Measurements from ENCODE around the gene PDZD4. TPM values are rescaled to one million over a fixed set of nuclear protein-coding genes. Genes with fewer than 3 reads are reported as not detected.

PDZD4 gene, protein sequence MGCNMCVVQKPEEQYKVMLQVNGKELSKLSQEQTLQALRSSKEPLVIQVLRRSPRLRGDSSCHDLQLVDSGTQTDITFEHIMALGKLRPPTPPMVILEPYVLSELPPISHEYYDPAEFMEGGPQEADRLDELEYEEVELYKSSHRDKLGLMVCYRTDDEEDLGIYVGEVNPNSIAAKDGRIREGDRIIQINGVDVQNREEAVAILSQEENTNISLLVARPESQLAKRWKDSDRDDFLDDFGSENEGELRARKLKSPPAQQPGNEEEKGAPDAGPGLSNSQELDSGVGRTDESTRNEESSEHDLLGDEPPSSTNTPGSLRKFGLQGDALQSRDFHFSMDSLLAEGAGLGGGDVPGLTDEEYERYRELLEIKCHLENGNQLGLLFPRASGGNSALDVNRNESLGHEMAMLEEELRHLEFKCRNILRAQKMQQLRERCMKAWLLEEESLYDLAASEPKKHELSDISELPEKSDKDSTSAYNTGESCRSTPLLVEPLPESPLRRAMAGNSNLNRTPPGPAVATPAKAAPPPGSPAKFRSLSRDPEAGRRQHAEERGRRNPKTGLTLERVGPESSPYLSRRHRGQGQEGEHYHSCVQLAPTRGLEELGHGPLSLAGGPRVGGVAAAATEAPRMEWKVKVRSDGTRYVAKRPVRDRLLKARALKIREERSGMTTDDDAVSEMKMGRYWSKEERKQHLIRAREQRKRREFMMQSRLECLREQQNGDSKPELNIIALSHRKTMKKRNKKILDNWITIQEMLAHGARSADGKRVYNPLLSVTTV
- total RNA-seq (10 to 100 TPM; 31.1 to 45.6 TPM), total RNA-seq (23.1 to 55.0 reads per million in 2 donors)

- peak within 1 kb of the TSS; percentile 75 for H3K4me3 Mint-ChIP-seq
- peaks cover 18% of the 10 kb centered on the region for H3K4me1 Mint-ChIP-seq
- no peaks in the 10 kb centered on the region for H3K36me3 Mint-ChIP-seq (ENCODE audit: low read depth)
- H3K27ac Mint-ChIP-seq: no peak within 1 kb of the TSS
- ATAC-seq: peak; percentile 71
- H3K9me3 ChIP-seq (ENCODE audit: control insufficient read depth, low read length, poor library complexity, severe bottlenecking): no peaks in the 10 kb centered on the region
- DNase-seq: peak in 1 of 3 donors; percentile 23
- no peaks in the 10 kb centered on the region for H3K27me3 Mint-ChIP-seq
Measured at GRCh38 chrX:153829799-153830639, at the start of gene PDZD4. PDZD4 (minus strand) TSS chrX:153830544; CDS start chrX:153830298, 246 bp downstream.

- Mint-ChIP-seq H3K4me1 (peaks cover 11% of the 10 kb centered on the region), H3K36me3 (ENCODE audit: low read depth) (no peaks in the 10 kb centered on the region), H3K27me3 (no peaks in the 10 kb centered on the region), H3K27ac (no peak overlapping the region), H3K4me3 (no peak overlapping the region)
- no peak for DNase-seq
- no peak for ATAC-seq
- H3K9me3 ChIP-seq (ENCODE audit: control insufficient read depth, low read length, poor library complexity, severe bottlenecking): no peaks in the 10 kb centered on the region
Measured at GRCh38 chrX:153879741-153880439, 49.5 kb upstream of the PDZD4 start.

- H3K9me3 ChIP-seq (ENCODE audit: control insufficient read depth, low read length, poor library complexity, severe bottlenecking): no peaks in the 10 kb centered on the region
- ATAC-seq: peak; percentile 47
- H3K4me1 Mint-ChIP-seq: peaks cover 6% of the 10 kb centered on the region
- no peak overlapping the region for H3K27ac Mint-ChIP-seq
- H3K4me3 Mint-ChIP-seq: peak overlapping the region; percentile 69
- H3K27me3 Mint-ChIP-seq: no peaks in the 10 kb centered on the region
- DNase-seq: no peak
- H3K36me3 Mint-ChIP-seq (ENCODE audit: low read depth): no peaks in the 10 kb centered on the region
Measured at GRCh38 chrX:153878969-153879653, 48.8 kb upstream of the PDZD4 start.

DNA sequence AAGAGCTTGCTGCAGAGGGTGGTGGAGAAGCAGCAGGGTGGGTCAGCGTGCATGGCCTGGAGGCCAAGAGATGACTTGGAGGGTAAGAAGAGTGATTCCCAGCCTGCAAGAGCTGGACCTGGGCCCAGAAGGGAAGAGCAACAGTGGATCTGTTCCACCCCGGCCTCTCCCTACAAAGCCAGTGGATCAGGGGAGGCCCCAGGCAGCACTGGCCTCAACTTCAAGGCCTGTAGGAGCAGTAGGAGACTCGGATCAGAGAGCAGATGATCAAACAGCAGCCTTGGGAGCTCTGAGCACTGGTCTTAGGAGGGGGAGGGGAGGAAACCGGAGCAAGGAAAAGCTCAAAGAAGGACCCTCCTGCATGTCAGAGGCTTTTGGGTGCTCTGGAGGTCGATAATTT, 48.0 kb upstream of the PDZD4 start:
- no peak overlapping the region for H3K4me3 Mint-ChIP-seq
- H3K9me3 ChIP-seq (ENCODE audit: control insufficient read depth, low read length, poor library complexity, severe bottlenecking): no peaks in the 10 kb centered on the region
- ATAC-seq (no peak), DNase-seq (no peak)
- H3K27me3 Mint-ChIP-seq: no peaks in the 10 kb centered on the region
- H3K27ac Mint-ChIP-seq: no peak overlapping the region
- no peaks in the 10 kb centered on the region for H3K36me3 Mint-ChIP-seq (ENCODE audit: low read depth)
- peaks cover 6% of the 10 kb centered on the region for H3K4me1 Mint-ChIP-seq

DNA sequence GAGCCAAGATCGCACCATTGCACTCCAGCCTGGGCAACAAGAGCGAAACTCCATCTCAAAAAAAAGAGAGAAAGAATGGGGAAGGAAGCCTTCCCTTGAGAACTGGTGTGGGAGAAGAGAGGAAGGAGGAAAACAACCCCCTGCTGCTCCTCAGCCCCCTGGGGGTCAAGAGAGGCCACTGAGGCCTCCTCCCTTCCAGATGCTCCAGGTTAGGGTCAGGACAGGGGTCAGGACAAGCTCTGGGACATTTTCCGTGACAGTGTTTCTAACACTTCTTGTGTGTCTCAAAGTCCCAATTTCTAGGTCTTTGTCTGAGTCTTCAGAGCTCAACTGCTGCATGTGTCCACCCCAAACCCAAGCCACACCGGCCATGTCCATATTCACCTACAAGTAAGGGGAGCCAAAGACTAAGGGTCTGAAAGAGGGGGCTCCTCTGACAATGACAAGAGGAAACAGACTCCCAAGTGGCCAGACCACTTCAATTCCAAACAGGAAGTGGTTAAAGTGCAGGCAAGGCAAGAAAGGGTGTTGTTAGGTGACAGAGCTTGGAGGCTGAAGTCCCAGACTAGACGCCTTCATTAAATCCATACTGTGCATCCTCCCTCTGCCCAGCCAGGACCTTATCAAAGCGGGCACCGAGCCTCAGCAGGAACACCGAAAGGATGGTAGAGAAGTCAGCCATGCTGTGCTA, 47.4 kb upstream of the PDZD4 start:
- no peaks in the 10 kb centered on the region for H3K9me3 ChIP-seq (ENCODE audit: control insufficient read depth, low read length, poor library complexity, severe bottlenecking)
- Mint-ChIP-seq H3K36me3 (ENCODE audit: low read depth) (no peaks in the 10 kb centered on the region), H3K4me3 (no peak overlapping the region), H3K27me3 (peaks cover 2% of the 10 kb centered on the region), H3K4me1 (peaks cover 6% of the 10 kb centered on the region), H3K27ac (no peak overlapping the region)
- no peak for ATAC-seq
- DNase-seq: no peak

DNA sequence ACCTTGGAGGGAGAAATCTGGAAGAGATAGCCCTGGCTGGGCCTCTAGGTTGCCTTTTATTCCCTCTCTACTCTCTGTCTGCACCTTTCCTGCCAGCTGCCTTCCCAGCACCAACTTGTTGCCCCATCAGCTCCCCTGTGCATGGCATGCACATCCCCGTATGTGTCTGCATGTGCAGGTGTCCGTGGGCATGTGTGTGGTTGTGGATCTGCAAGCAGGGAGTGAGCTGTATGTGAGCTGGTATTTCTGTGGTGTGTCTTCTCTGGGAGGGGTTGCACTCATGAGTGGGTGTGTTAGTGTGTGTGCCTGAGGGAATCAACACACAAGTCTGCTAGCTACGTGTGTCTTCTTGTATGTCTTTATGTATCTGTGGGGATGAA, 45.8 kb upstream of the PDZD4 start:
- ATAC-seq (no peak), DNase-seq (no peak)
- no peaks in the 10 kb centered on the region for H3K9me3 ChIP-seq (ENCODE audit: control insufficient read depth, low read length, poor library complexity, severe bottlenecking)
- Mint-ChIP-seq H3K27me3 (peaks cover 6% of the 10 kb centered on the region), H3K36me3 (ENCODE audit: low read depth) (no peaks in the 10 kb centered on the region), H3K27ac (no peak overlapping the region), H3K4me1 (peaks cover 4% of the 10 kb centered on the region), H3K4me3 (no peak overlapping the region)

- peaks cover 6% of the 10 kb centered on the region for H3K27me3 Mint-ChIP-seq
- H3K4me3 Mint-ChIP-seq: peak overlapping the region; percentile 26
- peak overlapping the region; percentile 78 for H3K27ac Mint-ChIP-seq
- peak; percentile 55 to 63 (median 59) for DNase-seq
- ATAC-seq: peak; percentile 87
- no peaks in the 10 kb centered on the region for H3K36me3 Mint-ChIP-seq (ENCODE audit: low read depth)
- H3K4me1 Mint-ChIP-seq: peaks cover 4% of the 10 kb centered on the region
- no peaks in the 10 kb centered on the region for H3K9me3 ChIP-seq (ENCODE audit: control insufficient read depth, low read length, poor library complexity, severe bottlenecking)
Measured at GRCh38 chrX:153875391-153876111, 45.2 kb upstream of the PDZD4 start.

DNA sequence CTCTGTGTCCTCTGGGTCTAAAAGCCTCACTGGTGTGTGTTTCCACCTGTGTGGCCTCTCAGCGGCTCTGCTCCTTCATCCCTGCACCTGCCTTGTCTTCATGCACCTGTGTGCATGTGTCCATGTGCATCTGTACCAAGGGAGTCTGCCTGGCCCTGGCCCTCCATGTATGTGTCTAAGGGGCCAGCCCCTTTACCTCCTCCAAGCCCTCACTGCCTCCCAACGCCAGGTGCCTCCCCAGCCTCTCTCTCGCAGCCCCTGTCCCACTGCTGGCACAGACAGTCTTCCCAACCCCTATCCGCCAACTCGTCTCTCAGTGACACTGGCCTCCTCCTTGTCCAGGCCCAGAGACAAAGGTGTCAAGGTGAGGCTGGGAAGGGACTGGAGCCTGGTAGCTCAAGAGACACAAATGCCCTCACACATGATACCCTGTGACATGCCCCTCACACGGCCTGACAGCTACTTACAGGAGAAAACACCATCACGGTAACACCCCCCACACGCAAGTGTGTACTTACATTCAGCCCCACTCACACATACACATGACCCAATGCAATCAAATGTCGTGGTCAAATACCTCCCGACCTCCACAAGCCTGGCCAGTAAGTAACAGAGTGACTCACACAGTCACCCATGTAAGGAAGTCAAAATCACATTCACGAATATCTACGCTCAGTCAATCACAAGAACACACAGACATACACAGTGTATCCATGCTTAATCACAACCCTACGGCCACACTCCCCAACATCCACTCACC, 44.2 kb upstream of the PDZD4 start:
- no peak for DNase-seq
- peaks cover 6% of the 10 kb centered on the region for H3K27me3 Mint-ChIP-seq
- peak overlapping the region; percentile 78 for H3K27ac Mint-ChIP-seq
- peaks cover 4% of the 10 kb centered on the region for H3K4me1 Mint-ChIP-seq
- H3K36me3 Mint-ChIP-seq (ENCODE audit: low read depth): no peaks in the 10 kb centered on the region
- no peak for ATAC-seq
- no peak overlapping the region for H3K4me3 Mint-ChIP-seq
- no peaks in the 10 kb centered on the region for H3K9me3 ChIP-seq (ENCODE audit: control insufficient read depth, low read length, poor library complexity, severe bottlenecking)

DNA sequence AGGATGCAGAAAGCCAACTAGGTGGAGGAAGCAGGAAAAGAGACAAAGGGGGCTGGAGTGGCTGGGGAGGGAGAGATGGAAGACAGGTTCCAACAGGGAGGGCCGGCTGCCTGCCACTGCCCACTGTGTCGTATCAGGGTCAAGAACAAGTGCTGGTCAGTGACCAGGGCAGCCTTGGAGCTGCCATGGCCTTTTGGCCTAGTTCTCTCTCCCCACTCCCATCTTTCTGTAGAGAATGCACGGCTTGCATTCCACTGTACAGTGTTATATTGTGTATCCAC, 43.7 kb upstream of the PDZD4 start:
- peaks cover 6% of the 10 kb centered on the region for H3K27me3 Mint-ChIP-seq
- H3K27ac Mint-ChIP-seq: no peak overlapping the region
- no peak overlapping the region for H3K4me3 Mint-ChIP-seq
- no peaks in the 10 kb centered on the region for H3K9me3 ChIP-seq (ENCODE audit: control insufficient read depth, low read length, poor library complexity, severe bottlenecking)
- peaks cover under 1% of the 10 kb centered on the region for H3K4me1 Mint-ChIP-seq
- no peaks in the 10 kb centered on the region for H3K36me3 Mint-ChIP-seq (ENCODE audit: low read depth)
- DNase-seq (no peak), ATAC-seq (no peak)

- H3K4me3 Mint-ChIP-seq: no peak overlapping the region
- no peaks in the 10 kb centered on the region for H3K4me1 Mint-ChIP-seq
Measured at GRCh38 chrX:153873282-153874084, 43.1 kb upstream of the PDZD4 start.

More at GRCh38 chrX:153873282-153874084, 43.1 kb upstream of the PDZD4 start:
- ATAC-seq (no peak), DNase-seq (no peak)
- Mint-ChIP-seq H3K27me3 (peaks cover 6% of the 10 kb centered on the region), H3K36me3 (ENCODE audit: low read depth) (no peaks in the 10 kb centered on the region), H3K27ac (no peak overlapping the region)
- H3K9me3 ChIP-seq (ENCODE audit: control insufficient read depth, low read length, poor library complexity, severe bottlenecking): no peaks in the 10 kb centered on the region
